HG03095 (cell line): ENCODE data around the gene ZNF653.
"Not testable (repeated sequence)": the region's sequence is repeated elsewhere in the genome, so short reads cannot be mapped to it uniquely, and the experiment has no call there.

Experiments
- ATAC-seq: cut with Tn5 transposase; IDR thresholded peaks from one replicate; pipeline ENCODE4 v1.9.1; 2021; ENCODE audit warnings: moderate library complexity; ENCODE audit not compliant: unreplicated experiment

Gene ZNF653

DNA sequence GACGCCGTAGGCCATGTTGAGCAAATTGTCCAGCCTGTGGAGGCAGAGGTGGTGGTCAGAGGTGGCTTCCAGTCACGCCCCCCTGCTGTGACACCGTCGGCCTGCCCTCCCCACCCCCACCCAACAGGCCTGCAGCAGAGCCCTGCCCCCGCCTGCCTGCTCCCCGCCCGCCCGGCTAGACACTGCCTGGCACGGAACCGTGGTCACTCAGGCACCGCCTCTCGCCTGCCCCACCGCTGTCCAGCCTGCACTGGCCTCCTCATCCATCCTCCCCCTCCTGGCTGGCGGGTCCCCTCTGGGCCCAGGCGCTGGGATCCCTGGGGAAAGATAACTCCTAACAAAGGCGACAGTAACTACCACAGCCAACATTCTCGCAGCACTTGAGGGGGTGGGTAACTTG lies 48.5 kb downstream of the ZNF653 start:
- no peak for ATAC-seq

DNA sequence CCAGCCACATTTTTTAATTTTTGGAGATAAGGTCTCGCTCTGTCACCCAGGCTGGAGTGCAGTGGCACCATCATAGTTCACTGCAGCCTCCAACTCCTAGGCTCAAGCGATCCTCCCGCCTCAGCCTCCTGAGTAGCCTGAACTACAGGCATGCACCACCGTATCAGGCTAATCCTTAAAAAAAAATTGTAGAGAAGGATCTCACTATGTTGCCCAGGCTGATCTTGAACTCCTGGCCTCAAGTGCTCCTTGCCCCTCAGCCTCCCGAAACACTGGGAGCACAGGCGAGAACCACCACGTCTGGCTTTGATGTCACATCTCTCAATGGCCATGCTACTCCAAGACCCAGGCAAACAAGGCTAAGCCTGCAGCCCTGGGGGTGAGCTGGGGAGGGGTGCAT lies 49.0 kb downstream of the ZNF653 start:
- ATAC-seq: no peak

DNA sequence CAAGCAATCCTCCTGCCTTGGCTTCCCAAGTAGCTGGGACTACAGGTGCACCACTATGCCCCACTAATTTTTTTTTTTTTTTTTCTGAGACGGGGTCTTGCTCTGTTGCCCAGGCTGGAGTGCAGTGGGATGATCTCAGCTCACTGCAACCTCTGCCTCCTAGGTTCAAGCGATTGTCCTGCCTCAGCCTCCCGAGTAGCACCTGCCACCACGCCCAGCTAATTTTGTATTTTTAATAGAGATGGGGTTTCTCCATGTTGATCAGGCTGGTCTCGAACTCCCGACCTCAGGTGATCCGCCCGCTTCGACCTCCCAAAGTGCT lies 50.4 kb downstream of the ZNF653 start:
- not testable (repeated sequence) for ATAC-seq

DNA sequence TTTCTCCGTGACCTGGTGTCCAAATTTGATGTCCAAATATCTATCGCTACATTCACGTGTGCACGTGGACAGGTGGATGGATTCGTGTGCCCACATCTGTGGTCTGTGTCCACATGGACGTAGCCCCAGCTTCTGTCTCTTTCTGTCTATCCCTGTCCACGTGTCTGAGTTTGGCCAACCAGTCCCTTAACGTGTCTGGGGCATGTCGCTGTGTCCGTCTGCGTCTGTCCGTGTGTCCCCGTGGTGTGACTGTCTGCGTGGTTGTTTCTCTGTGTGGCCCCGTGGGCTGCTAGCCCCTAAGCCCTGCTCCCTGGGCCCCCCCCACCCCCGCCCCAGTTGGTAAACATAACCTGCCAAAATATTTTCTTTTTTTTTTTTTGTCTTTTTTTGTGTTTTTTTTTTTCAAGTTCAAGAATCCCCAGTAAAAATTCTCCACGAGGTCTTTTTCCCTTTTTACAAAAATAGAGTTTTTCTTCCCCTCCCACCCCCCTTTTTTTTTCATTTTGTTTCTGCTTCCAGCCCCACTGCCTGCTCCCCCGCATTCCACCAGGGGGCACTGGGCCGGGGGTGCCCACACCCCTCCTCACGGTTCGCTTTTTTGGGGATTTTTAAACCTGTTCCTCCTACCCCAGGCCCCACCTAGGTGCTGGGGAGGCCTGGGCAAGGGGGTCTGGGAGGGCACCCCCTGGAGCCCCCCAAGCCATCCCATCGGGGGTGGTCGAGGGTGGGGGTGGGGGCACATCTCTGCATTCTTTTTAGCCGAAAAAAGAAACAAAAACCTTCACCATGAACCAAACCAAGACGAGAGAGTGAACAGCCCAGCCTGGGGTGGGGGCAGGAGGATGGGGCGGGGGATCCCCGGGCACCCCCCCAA lies 51.9 kb downstream of the ZNF653 start:
- no peak for ATAC-seq

DNA sequence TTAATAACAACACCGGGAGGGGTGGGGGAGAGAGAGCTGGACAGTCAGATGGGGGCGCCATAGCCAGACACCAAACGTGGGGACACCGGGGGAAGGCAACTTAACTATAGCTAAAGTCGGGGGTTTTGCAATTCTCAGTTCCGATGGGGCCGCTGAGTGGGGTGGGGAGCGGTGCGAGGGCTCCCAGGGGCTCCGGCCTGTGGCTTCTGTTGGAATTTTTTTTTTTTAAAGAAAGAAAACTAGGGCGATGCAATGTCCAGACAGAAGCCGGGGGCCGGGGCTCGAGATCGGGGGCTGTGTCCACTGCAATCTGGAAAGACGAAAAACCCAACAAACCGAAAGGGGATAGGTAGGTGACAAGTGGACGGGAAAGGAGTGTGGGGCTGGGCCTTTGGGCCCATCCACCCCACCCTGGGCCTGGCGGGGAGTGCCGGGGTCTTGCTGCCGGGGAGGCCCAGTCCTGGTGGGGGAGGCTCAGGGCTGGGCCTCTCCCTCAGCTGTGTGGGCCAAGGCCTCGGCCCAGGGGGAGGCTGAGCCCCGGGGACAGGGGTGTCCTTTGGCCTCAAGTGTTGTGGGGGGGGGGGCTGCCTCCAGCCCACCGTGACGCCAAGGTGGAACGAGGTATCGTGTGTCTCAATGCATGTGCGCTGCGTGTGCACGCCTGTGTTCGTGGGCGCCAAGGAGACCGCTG lies 52.9 kb downstream of the ZNF653 start:
- ATAC-seq: no peak

DNA sequence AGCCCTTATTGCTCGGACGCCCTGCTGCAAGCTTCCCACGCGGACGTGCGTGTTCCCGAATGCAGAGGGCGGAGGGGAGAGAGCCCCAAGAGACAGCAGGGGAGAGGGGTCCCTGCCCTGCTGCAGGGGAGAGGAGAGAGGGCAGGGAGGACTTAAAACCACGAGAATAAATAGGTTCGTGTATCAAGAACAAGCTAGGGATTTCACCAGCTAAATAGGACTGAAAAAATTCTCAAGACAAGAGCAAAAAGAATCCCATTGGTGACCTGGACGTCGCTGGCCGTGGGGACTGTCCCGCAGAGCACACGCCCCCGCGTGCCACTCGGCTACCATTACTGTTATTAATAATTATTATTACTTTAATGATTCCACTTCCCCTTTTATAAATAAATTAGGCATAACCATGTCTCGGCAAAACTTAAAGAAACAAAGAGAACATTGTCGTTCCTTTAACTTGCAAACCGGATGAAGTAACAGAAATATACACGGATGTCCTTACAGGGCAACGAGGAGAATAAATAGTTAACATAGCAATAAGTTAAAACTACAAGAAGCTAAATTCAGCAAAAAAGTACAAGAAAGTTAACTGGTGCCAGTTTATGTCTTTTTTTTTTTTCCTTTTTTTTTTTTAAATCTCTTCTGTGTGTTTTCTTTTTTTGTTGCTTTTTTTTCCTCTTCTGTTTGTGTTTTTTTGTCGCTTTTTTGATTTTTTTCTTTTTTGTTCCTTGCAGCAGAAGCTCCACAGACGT lies 53.6 kb downstream of the ZNF653 start:
- ATAC-seq: no peak

DNA sequence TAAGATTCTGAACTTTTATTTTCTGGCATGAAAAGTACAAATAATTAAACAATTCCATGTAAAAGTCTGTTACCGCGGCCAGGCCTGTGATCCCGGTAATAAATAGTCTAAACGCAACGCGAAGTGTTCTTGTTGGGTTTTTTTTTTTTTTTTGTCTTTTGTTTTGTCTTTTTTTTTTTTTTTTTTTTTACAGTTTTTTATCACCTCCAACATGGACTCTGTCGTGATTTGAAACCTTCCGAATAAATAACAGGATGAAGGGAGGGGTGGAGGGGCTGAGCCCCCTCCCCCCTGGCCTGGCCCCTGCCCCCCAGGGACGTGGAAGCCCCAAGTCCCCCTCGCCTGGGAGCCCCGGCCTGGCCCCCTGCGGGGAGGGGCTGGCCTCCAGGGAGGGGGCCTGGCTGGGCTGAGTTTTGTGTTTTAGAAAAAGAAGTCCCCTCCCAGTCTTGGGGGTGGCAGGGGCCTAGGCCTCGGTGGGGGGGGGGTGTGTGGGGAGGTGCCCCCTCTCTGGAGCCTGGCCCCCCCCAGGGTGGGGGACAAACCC lies 54.2 kb downstream of the ZNF653 start:
- ATAC-seq: no peak

DNA sequence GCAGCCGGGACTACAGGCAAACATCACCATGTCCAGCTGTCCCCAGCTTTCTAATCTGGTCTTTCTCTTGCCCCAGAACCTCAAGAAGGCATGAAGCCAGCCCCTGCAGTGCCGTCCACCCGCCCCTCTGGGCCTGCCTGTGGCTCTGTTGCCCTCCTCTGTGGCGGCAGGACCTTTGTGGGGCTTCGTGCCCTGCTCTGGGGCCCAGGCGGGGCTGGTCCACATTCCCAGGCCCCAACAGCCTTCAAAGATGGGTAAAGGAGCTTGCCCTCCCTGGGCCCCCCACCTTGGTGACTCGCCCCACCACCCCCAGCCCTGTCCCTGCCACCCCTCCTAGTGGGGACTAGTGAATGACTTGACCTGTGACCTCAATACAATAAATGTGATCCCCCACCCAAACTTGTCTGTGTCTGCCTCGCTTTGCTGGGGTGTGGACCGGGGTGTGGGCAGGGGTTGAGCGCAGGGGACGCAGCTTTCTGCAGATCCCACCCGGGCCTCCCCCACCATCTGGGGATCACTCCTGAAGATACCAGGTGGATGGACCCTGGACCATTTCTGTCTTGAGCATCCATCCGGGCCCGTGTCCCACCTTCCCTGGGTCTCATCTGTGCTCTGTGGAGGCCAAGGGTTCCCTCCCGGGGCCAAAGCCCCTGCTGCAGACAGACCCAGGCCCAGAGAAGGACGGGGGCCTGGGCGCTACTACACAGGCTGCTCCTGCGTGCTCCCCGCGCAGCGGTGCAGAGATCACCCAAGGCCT lies 54.9 kb downstream of the ZNF653 start:
- no peak for ATAC-seq

DNA sequence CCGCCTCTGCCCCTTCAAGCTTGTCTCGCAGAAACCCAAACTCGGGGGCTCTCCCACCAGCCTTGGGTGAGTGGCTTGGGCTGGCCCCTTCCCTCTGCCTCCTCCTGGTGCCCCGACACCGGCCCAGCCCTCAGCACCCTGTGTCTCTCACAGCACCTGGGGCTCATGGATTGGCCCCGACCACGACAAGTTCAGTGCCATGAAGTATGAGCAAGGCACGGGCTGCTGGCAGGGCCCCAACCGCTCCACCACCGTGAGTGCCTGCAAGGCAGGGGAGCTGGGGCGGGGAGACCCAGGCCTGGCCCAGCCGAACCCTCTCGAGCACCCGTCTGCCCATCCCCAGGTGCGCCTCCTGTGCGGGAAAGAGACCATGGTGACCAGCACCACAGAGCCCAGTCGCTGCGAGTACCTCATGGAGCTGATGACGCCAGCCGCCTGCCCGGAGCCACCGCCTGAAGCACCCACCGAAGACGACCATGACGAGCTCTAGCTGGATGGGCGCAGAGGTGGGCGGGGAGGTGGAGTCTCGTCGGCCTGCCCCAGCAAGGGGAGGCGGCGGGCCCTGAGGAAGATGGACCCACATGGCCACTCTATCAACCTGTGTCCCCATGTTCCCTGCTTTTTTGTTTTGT lies 56.6 kb downstream of the ZNF653 start:
- ATAC-seq: no peak

DNA sequence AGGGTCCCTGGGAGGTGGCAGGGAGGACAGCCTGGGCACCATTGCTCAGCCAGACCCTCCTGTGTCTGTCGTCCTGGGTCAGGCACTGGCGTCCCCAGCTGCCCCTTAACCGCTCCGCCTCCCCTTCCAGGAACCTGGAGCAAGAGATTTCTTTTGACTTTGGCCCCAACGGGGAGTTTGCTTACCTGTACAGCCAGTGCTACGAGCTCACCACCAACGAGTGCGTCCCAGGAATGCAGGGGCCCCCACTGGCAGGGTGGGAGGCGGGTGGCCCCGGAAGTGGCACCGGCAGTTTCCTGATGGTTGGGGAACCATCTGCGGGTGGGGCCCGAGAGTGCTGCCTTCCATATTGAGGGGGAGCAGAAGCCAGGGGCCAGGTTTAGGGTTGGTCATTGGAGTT lies 57.2 kb downstream of the ZNF653 start:
- ATAC-seq: no peak

DNA sequence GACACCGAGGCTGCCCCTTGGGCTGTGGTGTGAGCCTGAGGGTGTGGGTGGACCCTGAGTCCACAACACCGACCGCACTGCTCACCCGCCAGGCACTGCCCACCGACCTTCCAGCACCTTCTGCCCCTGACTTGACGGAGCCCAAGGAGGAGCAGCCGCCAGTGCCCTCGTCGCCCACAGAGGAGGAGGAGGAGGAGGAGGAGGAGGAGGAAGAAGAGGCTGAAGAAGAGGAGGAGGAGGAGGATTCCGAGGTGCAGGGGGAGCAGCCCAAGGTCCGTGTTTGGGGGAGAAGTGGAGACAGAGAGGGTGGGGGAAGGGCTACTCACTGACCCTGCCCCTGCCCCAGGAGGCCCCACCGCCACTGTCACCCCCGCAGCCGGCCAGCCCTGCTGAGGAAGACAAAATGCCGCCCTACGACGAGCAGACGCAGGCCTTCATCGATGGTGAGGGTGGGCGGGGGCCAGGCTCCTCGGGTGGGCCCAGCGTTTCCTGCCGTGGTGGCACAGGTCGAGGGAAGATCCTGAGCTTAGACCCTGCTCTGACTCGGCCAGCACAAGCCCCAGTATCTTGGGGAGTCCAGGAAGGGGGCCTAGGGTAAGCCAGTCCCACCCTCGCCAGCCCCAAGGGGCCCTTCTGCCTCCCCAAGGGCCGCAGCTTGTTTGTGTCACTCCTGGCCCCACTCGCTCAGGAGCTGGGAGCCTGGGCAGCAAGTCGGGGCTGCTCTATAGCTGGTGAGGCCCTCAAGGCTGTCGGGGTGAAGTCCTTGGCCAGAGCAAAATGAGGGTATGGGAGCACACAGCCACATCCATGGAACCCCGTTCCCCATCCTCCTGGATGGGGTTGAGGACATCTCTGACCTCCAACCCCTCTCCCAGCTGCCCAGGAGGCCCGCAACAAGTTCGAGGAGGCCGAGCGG lies 58.0 kb downstream of the ZNF653 start:
- ATAC-seq: no peak

DNA sequence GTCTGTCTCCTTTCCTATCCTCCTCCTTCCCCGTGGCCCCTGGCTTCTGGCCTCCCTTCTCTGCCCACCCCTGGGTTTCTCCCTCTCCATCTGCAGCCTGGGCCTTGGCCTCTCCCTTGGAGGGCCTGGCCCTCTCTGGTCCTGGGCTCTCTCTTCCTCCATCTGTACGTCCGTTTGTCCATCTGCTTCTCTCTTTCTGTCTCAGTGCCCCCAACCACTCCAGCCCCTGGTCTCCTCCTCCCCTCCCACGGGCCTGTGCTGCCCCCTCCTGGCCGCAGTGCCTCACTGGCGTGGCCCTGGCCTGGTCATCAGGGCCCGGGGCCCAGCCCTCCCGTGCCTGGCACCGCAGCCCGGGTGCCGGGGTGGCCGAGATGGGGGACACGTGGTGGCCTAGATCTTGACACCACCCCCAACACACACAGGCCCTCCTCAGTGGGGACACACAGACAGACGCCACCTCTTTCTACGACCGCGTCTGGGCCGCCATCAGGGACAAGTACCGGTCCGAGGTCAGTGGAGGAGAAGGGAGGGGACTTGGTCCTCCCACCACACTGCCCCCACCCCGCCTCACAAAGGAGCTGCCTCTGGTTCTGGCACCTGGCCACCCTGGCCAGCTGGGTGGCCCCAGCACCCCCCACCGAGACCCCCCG lies 58.9 kb downstream of the ZNF653 start:
- no peak for ATAC-seq

DNA sequence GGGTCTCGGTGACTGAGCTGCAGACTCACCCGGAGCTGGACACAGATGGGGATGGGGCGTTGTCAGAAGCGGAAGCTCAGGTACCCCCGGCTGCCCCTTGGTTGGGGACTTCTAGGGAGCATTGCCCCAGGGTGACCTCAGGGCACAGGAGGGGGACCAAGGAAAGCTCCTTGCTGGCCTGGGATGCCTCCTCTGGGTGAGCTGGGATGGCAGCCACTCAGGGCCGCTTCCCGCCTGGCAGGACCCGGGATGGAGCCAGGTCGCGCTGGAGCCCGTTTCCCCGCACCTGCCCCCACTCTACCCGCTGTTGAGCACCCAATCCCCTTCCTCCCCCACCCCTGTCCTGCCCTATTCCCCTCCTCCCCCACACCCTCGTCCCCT lies 59.4 kb downstream of the ZNF653 start:
- no peak for ATAC-seq

DNA sequence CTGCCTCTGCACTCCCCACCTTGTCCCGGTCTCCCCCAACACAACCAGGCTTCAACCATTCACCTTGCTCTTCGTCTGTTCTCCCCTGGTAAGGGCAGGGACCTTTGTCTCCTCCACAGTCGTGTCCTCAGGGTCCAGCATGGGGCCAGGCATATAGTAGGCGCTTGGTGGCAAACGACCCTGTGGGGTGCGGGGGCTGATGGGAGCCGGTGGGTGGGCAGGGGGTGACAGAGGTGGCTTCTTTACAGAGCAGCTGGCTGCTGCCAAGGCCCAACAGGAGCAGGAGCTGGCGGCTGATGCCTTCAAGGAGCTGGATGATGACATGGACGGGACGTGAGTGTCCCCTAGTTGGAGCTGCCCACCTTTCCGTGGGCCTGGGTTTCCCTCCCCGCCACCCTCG lies 60.5 kb downstream of the ZNF653 start:
- no peak for ATAC-seq

DNA sequence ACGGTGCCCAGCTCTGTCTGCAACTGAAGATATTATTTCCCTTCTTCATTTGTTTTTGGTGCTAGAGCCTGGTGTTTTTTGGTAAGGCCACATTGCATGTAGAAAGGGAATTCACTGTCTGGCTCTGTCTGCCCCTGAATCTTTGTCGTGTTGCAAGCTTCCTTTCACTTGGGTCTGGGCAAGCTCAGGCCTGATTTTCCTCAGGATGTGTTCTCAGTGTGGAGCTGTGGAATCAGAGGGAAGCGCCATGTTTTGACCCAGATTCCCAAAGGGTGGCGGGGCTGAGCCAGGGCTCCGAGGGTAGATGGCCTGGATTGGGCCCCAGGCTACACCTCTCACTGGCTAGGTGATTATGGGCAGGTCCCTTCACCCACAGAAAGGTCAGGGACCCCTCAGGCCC lies 61.6 kb downstream of the ZNF653 start:
- no peak for ATAC-seq

DNA sequence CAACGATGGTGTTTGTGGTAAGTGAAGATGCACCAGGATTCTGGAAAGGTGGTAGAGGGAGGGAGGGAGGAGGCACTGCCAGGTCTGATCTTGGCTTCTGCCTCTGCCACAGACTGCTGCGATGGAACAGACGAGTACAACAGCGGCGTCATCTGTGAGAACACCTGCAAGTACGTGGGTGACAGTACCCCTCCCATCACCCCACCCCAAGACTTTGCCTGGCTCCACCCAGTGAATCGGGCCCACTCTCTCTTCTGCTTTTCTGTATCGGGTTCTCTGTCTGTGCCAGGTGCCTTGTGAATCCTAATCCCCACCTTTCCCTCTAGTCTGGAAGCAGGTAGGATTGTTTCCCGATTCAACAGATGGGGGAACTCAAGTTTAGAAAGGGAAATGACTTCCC lies 67.7 kb downstream of the ZNF653 start:
- no peak for ATAC-seq

DNA sequence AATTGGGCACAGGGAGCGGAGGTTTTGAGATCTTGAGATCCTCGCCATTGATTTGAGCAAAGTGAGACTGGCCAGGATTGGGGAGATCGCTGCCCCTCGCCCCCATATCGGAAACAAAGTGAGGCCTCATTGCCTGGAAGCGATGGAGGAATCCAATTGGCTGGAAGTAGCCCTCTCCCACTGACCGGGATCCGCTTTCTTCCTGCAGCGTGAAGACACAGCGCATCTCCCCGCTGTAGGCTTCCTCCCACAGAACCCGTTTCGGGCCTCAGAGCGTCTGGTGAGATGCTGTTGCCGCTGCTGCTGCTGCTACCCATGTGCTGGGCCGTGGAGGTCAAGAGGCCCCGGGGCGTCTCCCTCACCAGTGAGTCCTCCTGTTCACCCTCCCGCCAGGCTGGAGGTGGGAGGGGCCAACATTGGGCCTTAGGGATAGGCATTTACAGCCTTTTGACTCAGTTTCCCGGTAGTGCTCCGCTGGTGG lies 69.8 kb downstream of the ZNF653 start:
- ATAC-seq: no peak

DNA sequence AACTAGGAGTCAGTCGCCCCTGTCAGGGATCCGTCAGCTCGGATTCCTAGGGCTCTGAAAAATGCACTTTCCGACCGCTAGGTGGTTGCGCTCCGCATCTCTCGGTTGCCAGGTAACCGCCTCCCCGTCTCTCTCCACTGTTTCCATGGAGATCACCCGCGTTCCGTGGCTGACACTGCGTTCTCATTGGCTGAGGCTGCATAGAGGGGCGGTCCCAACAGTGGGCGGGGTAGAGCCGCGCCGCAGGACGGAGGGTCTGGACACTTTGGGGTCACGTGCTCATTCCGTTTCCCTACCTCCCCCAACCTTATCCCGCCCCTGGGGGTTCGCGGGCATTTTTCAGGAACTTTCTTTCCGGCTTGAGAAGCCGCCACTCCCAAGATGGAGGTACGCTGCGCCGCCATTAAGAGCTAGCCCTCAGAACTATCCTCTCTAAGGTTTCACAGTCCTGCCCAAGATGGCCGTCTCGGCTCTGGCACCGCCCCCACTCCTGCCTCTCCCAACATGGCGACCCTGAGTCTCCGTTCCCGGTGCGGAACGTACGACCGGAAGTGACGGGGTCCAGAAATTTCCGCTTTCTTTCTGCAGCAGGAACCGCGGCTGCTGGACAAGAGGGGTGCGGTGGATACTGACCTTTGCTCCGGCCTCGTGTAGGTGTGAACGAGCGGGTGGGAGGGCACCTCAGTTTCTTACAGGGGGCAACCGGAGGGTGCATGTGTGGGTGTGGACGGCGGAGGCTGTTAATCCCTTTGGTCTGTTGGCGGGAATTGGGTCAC lies 70.4 kb downstream of the ZNF653 start, which contains the start of the genes ODAD3 and PRKCSH:
Gene ODAD3, minus strand, starts transcription at position 65 of the 776 bp plus-strand sequence. CDS start 105 bp downstream, outside the sequence.
Gene PRKCSH, plus strand, starts transcription at position 579 of the 776 bp plus-strand sequence. CDS start 483 bp downstream, outside the sequence.
- ATAC-seq: peak; percentile 84
